SHP77 (cell line): ENCODE data around the gene GTF2H4.
"Not testable (repeated sequence)": the region's sequence is repeated elsewhere in the genome, so short reads cannot be mapped to it uniquely, and the experiment has no call there.

Experiments
- DNase-seq, 2 experiments: peaks; one replicate each; lab custom pipeline; 2025; lab: John Stamatoyannopoulos, UW

GTF2H4 gene

DNA sequence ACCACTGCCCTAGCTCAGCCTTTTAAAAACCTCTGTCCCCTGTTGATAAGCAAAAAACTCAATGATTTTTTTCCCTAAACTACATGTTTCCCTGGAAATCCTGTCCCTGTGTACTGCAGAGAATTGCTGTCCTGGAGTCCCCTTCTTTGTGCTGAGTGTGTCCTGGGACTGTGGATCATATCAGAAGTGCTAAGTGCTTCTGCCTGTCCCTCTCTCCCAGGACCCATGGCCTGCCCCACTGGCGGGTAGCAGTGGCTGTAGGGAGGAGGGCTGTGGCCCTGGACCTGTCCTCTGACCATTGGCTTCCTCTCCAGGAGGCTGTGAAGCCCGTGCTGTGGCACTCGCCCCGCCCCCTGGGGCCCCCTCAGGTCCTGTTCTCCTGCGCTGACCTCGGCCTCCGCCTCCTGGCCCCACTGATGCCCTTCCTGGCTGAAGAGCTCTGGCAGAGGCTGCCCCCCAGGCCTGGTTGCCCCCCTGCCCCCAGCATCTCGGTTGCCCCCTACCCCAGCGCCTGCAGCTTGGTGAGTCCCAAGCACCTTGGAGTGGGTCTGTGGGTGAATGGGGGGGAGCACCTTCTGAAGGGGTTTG is 16.1 kb downstream of the GTF2H4 start:
- not testable (repeated sequence) for DNase-seq

DNA sequence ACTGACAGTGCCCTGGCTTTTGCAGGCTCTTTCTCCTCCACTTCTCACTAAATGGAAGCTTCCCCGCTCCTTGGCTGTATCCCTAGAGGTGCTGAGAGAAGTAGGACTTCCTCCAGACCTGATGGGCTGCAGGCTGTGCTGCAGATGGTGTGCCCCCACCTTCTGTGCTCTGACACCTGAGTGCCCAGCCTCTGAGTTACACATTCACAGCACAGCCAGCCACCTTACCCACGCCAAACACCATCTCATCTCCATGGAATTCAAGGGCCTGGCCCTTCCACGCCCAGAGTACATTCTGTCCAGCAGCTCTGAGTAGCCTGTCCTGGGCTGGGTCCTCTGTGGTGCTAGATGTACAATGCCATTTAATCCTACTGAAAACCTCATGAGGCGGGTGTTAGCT is 18.6 kb downstream of the GTF2H4 start:
- DNase-seq: no peak

DNA sequence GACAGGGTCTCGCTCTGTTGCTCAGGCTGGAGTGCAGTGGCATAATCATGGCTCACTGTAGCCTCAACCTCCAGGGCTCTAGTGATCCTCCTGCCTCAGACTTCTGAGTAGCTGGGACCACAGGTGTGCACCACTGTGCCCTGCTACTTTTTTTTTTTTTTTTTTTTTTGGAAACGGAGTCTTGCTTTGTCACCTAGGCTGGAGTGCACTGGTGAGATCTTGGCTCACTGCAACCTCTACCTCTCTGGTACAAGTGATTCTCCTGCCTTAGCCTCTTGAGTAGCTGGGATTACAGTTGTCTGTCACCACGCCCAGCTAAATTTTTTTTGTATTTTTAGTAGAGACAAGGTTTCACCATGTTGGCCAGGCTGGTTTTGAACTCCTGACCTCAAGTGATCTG is 19.1 kb downstream of the GTF2H4 start:
- DNase-seq: not testable (repeated sequence)

DNA sequence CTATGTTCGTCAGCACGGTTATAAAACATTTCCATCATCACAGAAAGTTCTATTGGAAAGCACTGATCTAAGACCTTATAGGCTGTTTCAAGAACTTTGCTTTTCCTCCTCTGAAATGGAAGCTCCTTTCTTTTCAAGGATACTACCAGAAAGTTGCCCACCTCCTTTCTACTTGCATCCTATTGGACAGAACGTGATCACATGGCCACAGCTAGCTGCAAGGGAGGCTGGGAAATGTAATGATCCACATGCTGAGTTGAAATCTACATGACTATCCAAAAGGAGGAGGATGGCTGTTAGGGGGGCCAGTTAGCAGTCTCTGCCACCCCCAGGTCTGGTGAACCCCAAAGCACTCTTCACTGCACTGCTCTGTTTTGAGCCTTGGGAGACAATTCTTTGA is 20.7 kb downstream of the GTF2H4 start:
- DNase-seq: no peak

DNA sequence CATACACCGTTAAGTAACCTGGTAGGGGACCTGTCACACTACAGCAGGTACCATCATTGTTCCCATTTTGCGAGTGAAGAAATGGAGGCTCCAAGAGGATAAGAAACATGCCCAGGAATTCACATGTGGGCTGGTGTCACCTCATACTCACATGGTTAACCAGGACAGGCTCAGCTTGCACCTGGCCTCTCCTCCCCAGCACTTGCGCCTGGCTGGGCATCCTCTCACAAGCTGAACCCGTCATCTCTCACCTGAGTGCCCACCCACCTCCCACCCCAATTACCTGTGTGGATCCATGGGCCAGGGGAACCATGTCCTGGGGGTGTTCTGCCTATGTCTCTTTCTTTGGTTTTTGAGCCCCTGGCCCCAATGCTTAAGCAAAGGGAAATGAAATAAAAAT is 22.5 kb downstream of the GTF2H4 start:
- DNase-seq: no peak

DNA sequence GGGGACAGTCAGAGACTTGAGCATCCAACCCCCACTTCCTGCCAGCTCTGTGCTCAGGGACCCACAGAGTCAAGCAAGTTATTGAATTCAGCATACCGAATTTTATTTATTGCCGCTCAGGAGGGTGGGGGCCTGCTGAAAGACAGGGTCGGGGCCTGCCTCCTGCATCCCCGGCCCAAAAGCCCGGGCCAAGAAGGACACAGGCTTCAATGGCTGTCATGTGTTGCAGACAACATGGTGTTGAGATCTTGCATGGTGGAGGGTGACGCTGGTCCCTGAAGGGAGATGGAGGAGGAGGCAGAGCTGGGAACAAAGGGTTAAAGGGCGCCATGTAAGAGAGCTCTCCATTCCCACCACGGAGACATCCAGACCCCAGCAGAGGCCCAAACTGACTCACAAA is 23.3 kb downstream of the GTF2H4 start:
- no peak for DNase-seq

DNA sequence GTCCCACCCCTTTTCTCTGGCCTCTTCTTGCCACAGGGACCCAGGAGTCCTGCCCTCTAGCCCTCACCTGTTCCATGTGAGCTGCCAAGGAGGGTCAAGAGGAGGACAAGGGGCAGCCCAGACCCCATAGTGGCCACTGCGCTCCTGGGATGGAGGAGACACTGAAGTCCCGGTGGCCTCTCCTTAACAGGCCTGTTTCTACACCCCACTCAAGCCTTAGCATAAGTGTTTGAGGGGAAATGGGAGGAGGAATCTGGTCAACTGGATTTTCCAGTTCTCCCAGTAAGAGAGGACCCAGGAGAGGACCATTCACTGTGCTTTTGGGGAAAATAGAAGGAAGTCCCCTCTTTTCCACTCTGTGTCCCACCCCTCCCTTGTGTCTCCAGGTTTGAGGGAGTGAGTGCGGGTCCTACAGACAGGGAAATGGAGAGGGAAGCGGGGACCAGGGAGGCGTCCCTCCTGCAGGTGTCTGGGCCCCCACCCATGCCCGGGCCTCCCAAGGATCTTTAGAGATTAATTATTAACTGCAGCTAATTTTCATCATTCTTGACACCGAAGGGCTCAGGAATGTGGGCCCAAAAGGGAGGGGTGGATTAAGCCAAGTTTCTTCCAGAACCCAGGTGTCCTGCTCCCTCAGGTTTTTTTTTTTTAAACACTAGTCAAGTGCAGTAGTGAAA is 24.1 kb downstream of the GTF2H4 start, which contains the start of gene SFTA2:
Gene SFTA2 (minus strand): TSS at position 202 of the 677 bp plus-strand sequence. CDS start 74 bp downstream, at position 128.
- DNase-seq: no peak

DNA sequence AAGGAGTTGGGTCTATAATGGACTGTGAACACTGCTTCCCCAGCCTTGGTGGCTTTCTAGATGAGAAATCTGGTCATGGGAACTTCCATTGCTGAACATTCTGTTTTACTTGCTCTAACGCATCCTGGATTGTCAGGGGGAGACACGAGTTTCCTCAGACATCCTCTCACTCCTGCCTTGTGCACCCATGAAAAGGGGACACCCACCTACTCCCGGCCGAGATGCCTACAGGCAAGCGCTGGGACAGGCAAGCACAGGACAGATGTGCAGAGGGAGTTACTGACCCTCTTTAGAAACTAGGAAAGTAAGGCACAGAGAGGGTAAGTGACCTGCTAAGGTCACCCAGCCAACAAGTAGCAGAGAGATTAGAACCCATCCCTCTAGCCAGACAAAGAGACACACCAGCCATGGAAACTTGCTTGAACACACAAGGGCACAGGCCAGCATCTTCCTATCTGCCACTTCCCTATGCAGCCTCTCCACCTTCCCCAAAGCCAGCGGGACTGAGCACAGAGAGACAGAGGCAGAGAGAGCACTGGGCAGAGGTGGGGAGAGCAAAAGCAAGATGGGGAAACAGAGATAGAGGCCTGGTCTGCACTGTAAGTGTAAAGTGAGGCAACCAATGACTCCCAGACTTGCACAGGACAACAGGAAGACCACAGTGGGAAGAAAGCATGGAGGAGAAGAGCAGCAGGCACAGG is 24.8 kb downstream of the GTF2H4 start:
- no peak for DNase-seq

DNA sequence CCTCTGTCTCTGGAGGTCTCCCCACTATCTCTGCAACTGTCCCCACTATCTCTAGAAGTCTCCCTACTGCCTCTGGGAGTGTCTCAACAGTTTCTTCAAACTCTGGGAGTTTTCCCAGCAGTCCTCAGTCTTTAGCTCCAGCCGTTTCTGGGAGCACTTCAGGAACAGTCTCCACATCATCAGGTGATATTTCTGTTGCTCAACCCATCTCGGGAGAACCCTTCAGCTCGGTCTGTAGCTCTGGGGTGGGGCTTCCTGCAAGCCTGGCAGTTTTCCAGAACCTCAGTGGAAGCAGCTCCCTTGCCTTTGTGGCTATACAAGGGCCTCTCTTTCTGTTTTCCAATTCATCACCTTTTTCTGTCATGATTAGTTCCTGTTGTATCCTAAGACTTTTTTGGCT is 27.0 kb downstream of the GTF2H4 start:
- no peak for DNase-seq

DNA sequence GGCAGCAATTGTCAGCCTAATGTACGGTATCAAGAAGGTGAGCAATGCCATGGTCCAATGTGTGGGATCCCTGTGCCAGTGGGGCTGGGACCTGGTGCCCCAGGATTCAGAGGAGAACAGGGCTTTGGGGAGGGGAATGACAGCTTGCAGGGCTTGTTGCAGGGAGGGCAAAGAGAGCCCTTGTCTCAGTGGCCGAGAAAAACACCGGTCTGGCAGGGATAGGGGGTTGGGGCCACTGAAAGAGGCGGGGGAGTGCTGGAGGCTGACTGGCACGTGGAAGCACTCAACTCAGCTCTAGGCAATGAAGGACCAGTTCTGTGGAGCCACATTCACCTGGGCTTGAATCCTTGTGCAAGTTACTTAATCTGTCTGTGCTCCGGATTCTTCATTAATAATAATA is 29.3 kb downstream of the GTF2H4 start:
- DNase-seq: no peak

DNA sequence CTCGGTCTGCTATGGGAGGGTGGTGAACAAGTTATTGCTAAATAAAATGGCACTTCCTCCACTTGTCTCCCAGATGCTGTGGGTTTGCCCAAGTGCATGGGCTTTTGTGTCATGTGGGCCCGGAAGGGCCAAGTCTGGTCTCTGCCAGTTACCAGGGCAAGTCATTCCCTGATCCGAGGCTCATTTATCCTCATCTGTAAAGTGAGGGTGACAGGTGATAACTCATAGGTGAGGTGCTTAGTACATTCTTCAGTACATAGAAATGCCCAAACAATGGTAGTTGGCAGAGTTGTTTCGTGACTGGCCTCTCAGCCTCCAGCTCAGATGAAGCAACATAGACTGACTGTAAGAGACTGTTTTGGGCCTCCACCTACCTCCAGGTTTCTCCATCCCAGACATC is 30.7 kb downstream of the GTF2H4 start:
- DNase-seq: no peak

DNA sequence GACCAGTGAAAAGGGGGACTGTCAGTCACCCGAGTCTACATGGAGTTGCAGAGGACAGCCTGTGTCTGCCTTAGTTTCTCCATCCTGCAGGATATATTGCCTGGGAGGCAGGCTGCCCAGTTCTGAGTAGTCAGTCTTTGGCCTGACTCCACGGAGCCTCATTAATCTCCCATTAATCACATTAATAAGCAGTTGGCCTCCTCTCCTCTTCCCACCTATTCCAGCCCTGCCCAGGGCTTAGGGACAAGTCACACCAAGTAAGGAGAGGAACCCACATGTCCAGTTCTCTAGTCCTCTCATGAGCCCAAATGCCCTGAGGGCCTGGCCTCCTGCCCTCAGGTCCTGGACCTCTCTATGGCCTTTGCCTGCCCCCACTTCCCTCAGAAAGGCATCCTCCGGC is 31.5 kb downstream of the GTF2H4 start:
- DNase-seq: no peak

DNA sequence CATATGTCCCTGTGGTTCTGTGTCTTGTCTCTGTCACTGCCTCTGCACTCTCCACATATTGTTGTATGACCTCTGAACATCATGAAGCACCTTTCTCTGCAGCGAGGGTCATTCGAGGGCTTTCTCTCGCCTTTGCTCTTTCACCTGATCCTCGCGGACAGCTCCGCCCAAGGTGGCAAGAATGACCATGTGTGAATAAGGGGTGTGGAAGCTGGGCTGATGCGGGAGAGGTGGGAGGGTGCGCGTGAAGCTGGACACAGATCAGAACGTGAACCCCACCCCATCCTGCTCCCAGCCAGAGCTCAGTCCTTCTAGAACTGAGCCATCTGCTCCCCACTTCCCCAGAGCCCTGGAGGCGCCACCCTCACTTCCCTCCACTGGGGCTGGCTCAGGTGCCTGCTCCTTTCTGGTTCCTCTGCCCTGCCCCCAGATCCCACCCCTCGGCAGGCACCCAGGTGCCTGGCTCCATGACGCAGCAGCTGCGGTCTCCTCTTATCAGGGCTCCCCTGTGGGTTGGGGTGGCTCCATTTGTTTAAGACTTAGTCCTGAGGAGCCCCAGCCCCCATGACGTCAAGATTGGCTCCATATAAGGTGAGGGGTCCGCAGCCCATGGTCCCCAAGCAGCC is 32.5 kb downstream of the GTF2H4 start, which contains the start of gene MUCL3:
Gene MUCL3 (plus strand): TSS at position 613 of the 626 bp plus-strand sequence. CDS start 27 bp downstream, outside the sequence.
- DNase-seq: no peak

DNA sequence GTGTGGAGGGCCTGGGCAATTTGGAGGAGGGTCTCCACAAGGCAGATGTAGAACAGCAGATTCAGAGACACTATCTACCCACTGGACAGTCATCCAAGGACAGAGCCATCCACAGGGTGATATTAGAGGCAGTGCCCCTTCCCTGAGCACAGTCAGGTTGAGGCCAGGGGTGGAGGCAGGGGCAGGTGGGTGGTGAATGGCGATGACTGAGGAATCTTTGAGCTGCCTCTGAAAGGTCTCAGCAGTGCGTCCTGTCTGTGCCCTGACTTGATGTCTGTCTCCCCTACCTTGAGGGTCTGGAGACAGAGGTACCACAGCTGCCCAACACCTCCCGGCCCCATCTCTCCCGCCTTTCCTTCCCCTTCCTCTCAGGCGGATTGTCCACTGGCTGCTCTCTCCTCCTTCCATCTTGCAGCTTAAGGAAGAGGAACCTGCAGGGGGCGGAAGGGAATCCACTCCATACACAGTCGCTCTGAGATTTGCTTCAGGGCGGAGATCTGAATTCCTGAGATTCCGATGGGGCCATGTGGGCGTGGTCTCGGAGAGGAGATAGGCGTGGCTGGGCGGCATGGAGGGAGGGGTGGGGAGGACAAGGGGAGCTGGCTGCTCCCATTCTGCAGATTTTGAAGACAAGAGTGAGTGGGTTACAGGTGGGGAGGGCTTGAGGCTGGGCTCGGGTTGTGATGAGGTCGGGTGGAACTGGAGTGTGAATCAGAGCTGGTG is 34.5 kb downstream of the GTF2H4 start:
- DNase-seq: no peak

DNA sequence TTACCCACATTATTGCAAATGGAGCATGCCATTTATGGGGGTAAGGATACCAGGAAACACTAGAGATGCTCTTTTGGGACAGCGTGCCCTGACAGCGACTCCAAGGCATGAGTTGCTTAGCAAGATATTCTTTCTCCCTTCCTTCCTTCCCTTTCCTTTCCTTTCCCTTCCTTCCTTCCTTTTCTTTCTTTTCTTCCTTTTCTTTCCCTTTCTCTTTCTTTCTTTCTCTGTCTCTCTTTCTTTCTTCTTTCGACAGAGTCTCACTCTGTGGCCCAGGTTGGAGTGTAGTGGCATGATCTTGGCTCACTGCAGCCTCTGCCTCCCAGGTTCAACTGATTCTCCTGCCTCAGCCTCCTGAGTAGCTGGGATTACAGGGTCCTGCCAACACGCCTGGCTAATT is 36.0 kb downstream of the GTF2H4 start:
- DNase-seq: no peak

DNA sequence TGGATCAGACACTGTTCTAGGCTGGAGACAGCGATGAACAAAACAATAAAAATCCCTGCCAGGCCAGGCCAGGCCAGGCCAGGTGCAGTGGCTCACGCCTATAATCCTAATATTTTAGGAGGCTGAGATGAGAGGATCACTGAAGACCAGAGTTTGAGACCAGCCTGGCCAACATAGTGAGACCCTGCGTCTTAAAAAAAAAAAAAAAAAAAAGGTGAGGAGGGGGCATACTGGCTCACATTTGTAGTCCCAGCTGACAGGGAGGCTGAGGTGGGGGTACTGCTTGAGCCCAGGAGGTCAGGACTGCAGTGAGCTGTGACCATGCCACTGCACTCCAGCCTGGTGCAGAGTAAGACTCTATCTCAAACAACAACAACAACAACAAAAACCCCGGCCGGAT is 37.3 kb downstream of the GTF2H4 start:
- no peak for DNase-seq

DNA sequence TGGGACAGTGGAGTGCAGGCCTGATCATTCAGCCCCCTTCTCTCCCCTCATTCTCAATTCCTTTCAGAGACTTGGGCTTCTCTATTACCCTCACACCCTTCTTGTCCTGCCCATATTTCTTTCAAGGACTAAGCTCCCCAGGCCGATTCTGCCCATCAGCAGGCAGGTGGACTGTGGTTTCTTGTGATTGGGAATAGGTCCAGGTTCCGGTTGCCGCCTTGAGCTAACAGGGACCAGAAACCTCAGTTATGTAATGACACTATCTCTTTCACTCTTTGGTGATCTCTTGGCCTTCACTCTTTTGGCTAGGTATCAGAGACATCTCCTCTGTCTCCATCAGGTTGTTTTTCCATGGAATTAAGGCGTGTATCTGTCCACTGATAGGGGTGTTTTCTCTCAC is 39.2 kb downstream of the GTF2H4 start:
- no peak for DNase-seq

DNA sequence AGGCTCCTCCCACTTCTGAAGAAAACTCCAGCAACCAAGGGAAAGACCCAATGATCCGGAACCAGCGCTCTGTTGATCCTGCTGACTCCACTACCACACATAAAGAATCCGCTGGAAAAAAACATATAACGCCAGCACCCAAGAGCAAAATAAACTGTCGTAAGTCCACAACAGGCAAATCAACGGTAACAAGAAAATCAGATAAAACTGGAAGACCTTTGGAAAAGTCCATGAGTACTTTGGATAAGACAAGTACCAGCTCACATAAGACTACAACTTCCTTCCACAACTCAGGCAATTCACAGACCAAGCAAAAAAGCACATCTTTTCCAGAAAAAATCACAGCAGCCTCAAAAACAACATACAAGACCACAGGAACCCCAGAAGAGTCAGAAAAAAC is 40.8 kb downstream of the GTF2H4 start:
- no peak for DNase-seq

DNA sequence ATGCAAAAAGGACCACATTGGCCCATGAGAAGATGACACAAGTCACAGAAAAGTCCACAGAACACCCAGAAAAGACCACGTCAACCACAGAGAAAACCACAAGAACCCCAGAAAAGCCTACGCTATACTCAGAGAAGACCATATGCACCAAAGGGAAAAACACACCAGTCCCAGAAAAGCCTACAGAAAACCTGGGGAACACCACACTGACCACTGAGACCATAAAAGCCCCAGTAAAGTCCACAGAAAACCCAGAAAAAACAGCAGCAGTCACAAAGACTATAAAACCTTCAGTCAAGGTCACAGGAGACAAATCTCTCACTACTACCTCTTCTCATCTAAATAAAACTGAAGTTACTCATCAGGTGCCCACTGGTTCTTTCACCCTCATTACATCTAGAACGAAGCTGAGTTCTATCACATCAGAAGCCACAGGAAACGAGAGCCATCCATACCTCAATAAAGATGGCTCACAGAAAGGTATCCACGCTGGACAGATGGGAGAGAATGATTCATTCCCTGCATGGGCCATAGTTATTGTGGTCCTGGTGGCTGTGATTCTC is 44.0 kb downstream of the GTF2H4 start:
- no peak for DNase-seq

DNA sequence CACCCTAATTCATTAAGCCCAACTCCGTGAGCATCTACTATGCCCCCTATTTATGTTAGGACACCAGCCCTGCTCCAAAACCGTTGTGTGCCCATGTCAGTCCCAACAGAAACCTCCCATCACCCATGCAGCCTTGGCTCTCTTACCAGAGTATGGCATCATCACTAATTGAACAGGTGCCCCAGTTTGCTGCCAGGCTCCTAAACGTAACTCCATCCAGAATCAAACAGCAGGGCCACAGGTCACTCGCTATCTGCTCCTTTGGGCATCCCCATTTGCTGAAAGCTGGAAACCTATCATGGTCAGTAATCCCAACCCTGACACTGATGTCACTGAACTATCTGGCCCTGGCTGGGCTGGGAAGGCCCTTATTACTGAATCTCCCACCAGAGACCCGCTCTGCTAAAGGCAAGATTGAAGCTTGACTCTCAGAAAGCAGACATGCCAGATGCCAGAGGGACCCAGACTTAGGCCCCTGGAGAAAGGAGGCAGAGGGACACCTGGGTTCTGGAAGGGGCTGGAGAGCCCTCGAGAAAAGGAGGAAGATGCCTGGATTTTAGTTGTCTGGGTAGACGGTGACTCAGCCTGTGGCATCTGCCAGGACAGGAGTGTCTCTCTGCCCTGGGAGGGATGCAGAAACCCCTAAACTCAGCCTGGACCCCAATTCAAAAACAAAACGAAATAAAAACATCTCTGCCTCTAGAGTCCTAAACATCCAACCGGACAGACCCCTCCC is 46.8 kb downstream of the GTF2H4 start:
- DNase-seq: no peak
